Activated CD4-positive, alpha-beta T cell treated with anti-CD3 and anti-CD28 coated beads, Interleukin-2, amount 10 ng/mL, durations not matched to agents 24 days and 14 days (primary cell): ENCODE results near the gene PIK3R2. TPM values are rescaled to one million over a fixed set of nuclear protein-coding genes. Genes with fewer than 3 reads are reported as not detected.
A peak's percentile ranks its signal among the peaks of the same experiment; 100 is the strongest.
"Not testable (repeated sequence)": the region's sequence is repeated elsewhere in the genome, so short reads cannot be mapped to it uniquely, and the experiment has no call there.

Experiments
- DNase-seq: peaks from one replicate; pipeline ENCODE4 v3.0.0; 2022
- H3K27ac Mint-ChIP-seq: one replicate; pipeline ENCODE4 v1.8.0; 2022; ENCODE audit warnings: mild to moderate bottlenecking, mixed read lengths
- H3K27me3 Mint-ChIP-seq: one replicate; pipeline ENCODE4 v1.8.0; 2022; ENCODE audit warnings: mixed read lengths
- H3K36me3 Mint-ChIP-seq: one replicate; pipeline ENCODE4 v1.8.0; 2022; ENCODE audit warnings: low read depth, mild to moderate bottlenecking, mixed read lengths
- H3K4me1 Mint-ChIP-seq: one replicate; pipeline ENCODE4 v1.8.0; 2021; ENCODE audit warnings: mixed read lengths
- H3K4me3 Mint-ChIP-seq: one replicate; pipeline ENCODE4 v1.8.0; 2022; ENCODE audit warnings: mild to moderate bottlenecking, moderate library complexity, mixed read lengths
- H3K9me3 Mint-ChIP-seq: one replicate; pipeline ENCODE4 v1.8.0; 2021; ENCODE audit warnings: mixed read lengths
- intact Hi-C: fragments of 100-400 bp; cut with micrococcal nuclease; formaldehyde crosslinking; loops from one replicate; pipeline ENCODE4 v1.15.1; 2023
- total RNA-seq: library from RNA; stranded (reverse); gene quantifications from 2 replicates; pipeline ENCODE4 v1.2.3, GENCODE V29; 2022

The PIK3R2 gene
- total RNA-seq, 1 donor from 2014 or later: 20.7 TPM

- peaks cover 18% of the 10 kb centered on the region for H3K36me3 Mint-ChIP-seq
- intact Hi-C loops: loop anchor here (5.0 kb wide), 1 partner anchor 215 kb away; the partner anchor contains the start of gene SSBP4
- no peaks in the 10 kb centered on the region for H3K9me3 Mint-ChIP-seq
- H3K4me1 Mint-ChIP-seq: peaks cover 23% of the 10 kb centered on the region
- peaks cover 2% of the 10 kb centered on the region for H3K27me3 Mint-ChIP-seq
- DNase-seq: no peak
- no peak overlapping the region for H3K27ac Mint-ChIP-seq
- peak overlapping the region; percentile 97 for H3K4me3 Mint-ChIP-seq
Observed at GRCh38 chr19:18202397-18202777, 49.4 kb downstream of the PIK3R2 start.

DNA sequence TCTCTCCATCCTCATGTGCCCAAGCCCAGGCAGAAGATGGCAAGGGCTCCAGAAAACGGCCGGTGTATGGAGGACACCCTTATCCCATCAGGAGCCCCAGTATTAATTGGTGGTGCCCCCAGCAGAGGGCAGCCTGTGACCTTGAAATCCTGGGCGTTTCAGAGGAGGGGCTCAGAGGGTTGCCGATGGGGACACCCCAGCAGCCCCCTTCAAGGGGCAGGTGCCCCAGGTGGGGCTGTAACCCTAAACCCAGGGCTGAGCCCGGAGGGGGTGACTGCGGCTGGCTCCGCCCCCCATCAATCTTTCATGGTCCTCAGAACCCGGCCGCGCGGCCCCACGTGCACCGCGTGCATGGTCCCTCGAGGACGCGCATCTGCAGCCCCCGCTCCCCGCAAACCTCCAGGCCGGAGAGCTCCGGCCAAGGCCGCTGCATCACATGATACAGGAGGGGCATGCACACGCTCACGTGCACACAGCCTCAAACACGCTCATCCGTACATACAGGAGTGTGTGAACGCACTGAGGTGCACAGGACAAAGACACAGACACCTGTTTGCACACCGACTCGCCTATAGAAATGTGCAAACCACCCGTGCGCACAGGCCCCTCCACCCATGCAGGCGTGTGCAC, 49.9 kb downstream of the PIK3R2 start:
- Mint-ChIP-seq H3K36me3 (peaks cover 17% of the 10 kb centered on the region), H3K27ac (peak overlapping the region; percentile 87), H3K4me1 (peaks cover 23% of the 10 kb centered on the region), H3K27me3 (peaks cover 2% of the 10 kb centered on the region), H3K4me3 (peak overlapping the region; percentile 97), H3K9me3 (no peaks in the 10 kb centered on the region)
- intact Hi-C loops: loop anchor here (1.0 to 5.0 kb wide), 2 partner anchors 137 to 214 kb away; partner anchors contain the start of genes PGPEP1 and SSBP4
- peak; percentile 78 for DNase-seq

DNA sequence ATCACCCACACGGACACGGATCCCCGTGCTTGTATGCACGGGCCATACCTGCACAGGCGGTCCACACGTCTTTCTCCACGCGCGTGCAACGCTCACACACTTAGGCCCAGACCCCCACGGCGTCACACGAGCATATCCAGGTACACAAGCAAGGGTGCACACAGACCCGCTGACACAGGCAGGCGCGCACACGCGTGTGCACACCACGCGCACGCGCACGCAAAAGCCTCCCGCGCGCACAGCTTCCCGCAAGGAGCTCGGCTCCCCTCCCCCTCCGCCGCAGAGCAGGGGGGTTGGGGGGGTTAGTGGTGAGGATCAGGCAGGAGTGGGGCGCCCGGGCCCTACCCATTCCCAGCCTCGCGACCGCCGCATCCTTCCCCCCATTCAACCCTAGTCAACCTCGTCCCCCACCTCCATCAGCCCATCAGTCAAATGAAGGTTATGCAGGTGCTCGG, 50.5 kb downstream of the PIK3R2 start:
- H3K27ac Mint-ChIP-seq: peak overlapping the region; percentile 87

DNA sequence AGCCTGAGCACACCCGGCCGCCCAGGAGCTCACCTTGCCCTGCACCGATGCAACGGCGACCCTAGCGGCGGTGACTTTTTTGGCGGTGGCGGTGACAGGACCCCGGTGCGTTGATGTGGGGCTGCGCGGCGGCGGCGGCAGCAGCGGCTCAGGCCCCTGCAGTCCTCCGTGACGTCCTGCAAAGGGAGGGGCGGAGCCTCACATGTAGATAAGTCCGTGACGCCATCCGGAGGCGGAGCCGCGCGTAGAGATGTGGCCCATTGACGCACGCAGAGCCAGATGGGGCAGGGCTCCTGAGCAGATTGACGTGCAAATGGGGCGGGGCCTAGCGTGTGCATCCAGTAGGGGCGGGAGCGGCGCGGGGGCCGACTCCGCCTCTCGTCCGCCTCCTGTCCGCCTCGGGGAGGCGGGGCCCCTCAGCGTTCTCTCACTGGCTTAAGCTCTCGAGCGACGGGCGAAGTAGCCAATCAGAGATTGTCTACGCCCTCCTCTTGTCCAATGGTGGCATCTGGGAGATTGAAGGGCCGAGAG, 51.0 kb downstream of the PIK3R2 start, which contains the start of gene RAB3A:
RAB3A (minus strand) TSS at position 180 of the 531 bp plus-strand sequence. CDS start 1,302 bp downstream, outside the sequence.
- peak within 1 kb of the TSS; percentile 95 for H3K27ac Mint-ChIP-seq
- DNase-seq: peak; percentile 100
- peaks cover 3% of the 10 kb centered on the region for H3K27me3 Mint-ChIP-seq
- intact Hi-C loops: loop anchor here (1.0 to 5.0 kb wide), 6 partner anchors 12 to 213 kb away; partner anchors contain the start of genes LSM4, PGPEP1 and SSBP4
- H3K4me3 Mint-ChIP-seq: peak within 1 kb of the TSS; percentile 97
- H3K9me3 Mint-ChIP-seq: no peaks in the 10 kb centered on the region
- peaks cover 10% of the 10 kb centered on the region for H3K36me3 Mint-ChIP-seq
- H3K4me1 Mint-ChIP-seq: peaks cover 21% of the 10 kb centered on the region

More for the DNA sequence above, 50.5 kb downstream of the PIK3R2 start:
- H3K27me3 Mint-ChIP-seq: peaks cover 3% of the 10 kb centered on the region
- no peaks in the 10 kb centered on the region for H3K9me3 Mint-ChIP-seq
- H3K4me3 Mint-ChIP-seq: peak overlapping the region; percentile 97
- H3K4me1 Mint-ChIP-seq: peaks cover 21% of the 10 kb centered on the region
- intact Hi-C loops: loop anchor here (1.0 to 5.0 kb wide), 2 partner anchors 137 to 214 kb away; partner anchors contain the start of genes PGPEP1 and SSBP4
- DNase-seq: peak; percentile 88
- peaks cover 12% of the 10 kb centered on the region for H3K36me3 Mint-ChIP-seq

DNA sequence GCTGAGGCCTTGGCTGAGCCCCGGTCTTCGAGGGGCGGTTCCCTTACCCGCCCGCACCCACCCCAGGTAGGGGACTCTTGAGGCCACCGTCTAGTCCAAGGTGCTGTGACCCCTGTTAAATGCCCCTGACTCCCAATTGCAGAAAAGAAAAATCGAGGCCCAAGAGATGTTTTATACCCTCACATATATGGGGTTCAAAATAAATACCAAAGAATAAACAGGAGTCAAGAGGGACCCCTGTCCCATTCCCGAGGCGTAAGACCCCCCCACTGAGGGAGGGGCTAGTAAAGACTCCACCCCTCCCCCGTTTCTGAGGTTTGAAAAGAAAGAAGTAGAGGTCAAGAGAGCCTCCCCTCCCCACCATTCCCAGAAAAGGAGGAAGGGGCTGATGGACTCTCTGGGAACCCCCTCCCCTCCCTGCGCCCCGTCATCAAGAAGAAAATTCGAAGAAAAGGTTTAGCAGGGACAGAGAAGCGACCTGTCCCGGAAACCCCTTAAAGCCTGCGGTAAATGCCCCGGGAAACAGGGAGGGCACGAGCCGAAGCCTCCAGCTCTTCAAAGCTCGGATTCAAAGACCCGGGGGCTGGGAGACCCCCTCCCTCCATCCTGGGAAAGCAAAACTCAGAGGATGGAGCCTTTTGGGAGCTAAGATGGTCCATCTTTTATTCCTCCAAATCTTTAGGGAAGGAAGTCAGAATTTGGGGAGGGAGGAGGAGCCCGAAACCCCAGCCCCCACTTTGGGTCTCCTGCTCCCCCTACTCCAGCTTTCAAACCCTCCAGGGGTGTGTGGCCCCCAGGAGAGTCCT, 51.6 kb downstream of the PIK3R2 start:
- H3K9me3 Mint-ChIP-seq: no peaks in the 10 kb centered on the region
- peaks cover 3% of the 10 kb centered on the region for H3K27me3 Mint-ChIP-seq
- intact Hi-C loops: loop anchor here (1.0 to 5.0 kb wide), 5 partner anchors 12 to 213 kb away; partner anchors contain the start of genes LSM4 and SSBP4
- peak overlapping the region; percentile 95 for H3K27ac Mint-ChIP-seq
- peak overlapping the region; percentile 84 for H3K4me3 Mint-ChIP-seq
- DNase-seq: peak; percentile 88
- peaks cover 21% of the 10 kb centered on the region for H3K4me1 Mint-ChIP-seq
- H3K36me3 Mint-ChIP-seq: peaks cover 10% of the 10 kb centered on the region

DNA sequence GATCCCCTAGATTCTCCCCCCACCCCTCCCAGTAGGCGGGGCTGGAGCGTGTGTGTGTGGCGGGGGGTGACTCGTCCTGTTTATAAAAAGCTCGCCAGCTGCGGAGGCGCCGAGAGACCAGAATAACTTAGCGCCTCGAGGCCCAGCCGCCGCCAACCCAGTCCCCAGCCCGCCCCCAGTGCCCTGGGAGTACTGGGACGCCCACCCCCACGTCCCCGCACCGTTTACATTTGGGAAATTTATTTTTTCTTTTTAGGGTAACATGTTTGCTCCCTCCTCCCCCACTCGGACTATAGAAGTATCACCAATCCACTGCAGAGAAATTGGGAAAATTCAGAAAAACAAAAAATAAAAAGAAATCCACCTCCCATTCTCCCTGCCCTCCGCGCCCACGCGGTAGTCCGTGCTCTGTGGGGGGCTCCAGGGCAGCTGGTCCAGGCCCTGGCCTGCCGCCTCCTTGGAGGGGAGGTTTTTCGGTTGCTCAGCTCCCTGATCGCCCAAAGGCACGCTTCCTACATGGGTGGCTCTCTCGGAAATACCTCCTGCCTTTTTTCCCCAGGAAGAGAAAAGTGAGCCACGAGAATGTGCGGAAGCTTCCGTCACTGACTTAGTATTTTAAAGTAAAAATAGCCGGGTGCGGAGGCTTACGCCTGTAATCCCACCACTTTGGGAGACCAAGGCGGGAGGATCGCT, 52.4 kb downstream of the PIK3R2 start:
- Mint-ChIP-seq H3K4me1 (peaks cover 21% of the 10 kb centered on the region), H3K36me3 (peaks cover 9% of the 10 kb centered on the region), H3K27ac (peak overlapping the region; percentile 95), H3K4me3 (peak overlapping the region; percentile 84), H3K27me3 (peaks cover 5% of the 10 kb centered on the region), H3K9me3 (no peaks in the 10 kb centered on the region)
- DNase-seq: peak; percentile 87
- intact Hi-C loops: loop anchor here (2.0 kb wide), 2 partner anchors 19 to 73 kb away; no protein-coding TSS in a partner anchor

DNA sequence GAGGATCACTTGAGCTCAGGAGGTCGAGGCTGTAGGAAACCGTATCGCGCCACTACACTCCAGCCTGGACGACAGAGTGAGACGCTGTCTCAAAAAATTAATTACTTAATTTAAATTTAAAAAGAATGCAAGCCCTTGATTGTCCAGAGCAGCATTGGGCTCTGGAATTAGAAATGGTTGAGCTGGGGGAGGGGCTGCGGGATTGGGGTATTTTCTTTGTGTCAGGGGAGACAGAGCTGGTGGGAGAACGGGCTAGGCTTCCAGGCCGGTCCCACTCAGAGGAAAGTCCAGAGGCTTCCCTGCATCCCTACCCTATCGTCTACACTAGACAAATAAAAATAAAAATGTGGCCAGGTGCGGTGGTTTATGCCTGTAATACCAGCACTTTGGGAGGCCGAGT, 53.1 kb downstream of the PIK3R2 start:
- no peak overlapping the region for H3K27ac Mint-ChIP-seq
- peaks cover 21% of the 10 kb centered on the region for H3K4me1 Mint-ChIP-seq
- no peak for DNase-seq
- intact Hi-C loops: no loop called here
- H3K9me3 Mint-ChIP-seq: no peaks in the 10 kb centered on the region
- H3K36me3 Mint-ChIP-seq: peaks cover 8% of the 10 kb centered on the region
- no peak overlapping the region for H3K4me3 Mint-ChIP-seq
- peaks cover 5% of the 10 kb centered on the region for H3K27me3 Mint-ChIP-seq

- DNase-seq: peak; percentile 88
- H3K27ac Mint-ChIP-seq: no peak overlapping the region
- H3K36me3 Mint-ChIP-seq: no peaks in the 10 kb centered on the region
- H3K4me3 Mint-ChIP-seq: no peak overlapping the region
- H3K9me3 Mint-ChIP-seq: no peaks in the 10 kb centered on the region
- intact Hi-C loops: loop anchor here (1.0 kb wide), 1 partner anchor 43 kb away; no protein-coding TSS in a partner anchor
- H3K4me1 Mint-ChIP-seq: peaks cover 6% of the 10 kb centered on the region
- H3K27me3 Mint-ChIP-seq: peaks cover 5% of the 10 kb centered on the region
Observed at GRCh38 chr19:18208098-18208951, 55.4 kb downstream of the PIK3R2 start.

DNA sequence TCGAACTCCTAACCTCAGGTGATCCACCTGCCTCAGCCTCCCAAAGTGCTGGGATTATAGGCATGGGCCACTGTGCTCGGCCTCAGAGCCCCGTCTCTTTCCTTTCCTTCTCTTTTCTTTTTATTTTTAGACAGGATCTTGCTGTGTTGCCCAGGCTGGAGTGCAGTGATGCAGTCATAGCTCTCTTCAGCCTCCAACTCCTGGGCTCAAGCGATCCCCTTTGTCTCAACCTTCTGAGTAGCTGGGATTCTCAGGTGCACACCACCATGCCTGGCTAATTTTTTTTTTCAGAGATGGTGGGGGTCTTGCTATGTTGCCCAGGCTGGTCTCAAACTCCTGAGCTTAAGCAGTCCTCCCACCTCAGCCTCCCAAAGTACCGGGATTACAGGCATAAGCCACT, 56.9 kb downstream of the PIK3R2 start:
- H3K4me1 Mint-ChIP-seq, H3K9me3 Mint-ChIP-seq, H3K36me3 Mint-ChIP-seq, intact Hi-C loops, H3K4me3 Mint-ChIP-seq, H3K27me3 Mint-ChIP-seq, H3K27ac Mint-ChIP-seq, DNase-seq: not testable (repeated sequence)

DNA sequence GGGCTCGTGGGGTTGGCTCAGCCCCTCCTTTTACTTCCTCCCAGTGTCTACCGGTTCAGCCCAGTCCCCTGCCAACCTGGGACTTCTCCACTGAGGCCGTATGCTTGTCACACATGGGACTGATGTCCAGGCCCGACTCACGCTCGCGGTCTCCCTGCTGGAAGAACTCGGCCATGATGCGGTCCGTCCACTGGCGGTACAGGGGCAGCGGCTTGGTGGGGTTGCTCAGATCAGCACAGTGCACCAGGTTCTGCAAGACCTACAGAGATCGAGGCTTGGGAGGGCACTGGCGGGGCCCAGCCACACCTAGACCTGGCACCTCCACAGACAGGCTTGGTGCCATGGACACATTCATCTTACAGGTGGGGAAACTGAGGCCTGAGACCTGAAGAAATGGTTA, 58.7 kb downstream of the PIK3R2 start:
- Mint-ChIP-seq H3K27ac (no peak overlapping the region), H3K4me1 (peaks cover 5% of the 10 kb centered on the region), H3K36me3 (no peaks in the 10 kb centered on the region), H3K4me3 (no peak overlapping the region), H3K27me3 (peaks cover 10% of the 10 kb centered on the region), H3K9me3 (no peaks in the 10 kb centered on the region)
- DNase-seq: no peak
- intact Hi-C loops: no loop called here

- Mint-ChIP-seq H3K27me3 (peaks cover 8% of the 10 kb centered on the region), H3K36me3 (no peaks in the 10 kb centered on the region), H3K9me3 (no peaks in the 10 kb centered on the region), H3K27ac (no peak overlapping the region), H3K4me3 (no peak overlapping the region), H3K4me1 (peaks cover 5% of the 10 kb centered on the region)
- no peak for DNase-seq
- intact Hi-C loops: no loop called here
Observed at GRCh38 chr19:18214779-18215433, 61.9 kb downstream of the PIK3R2 start.

GRCh38 chr19:18216789-18217188, 63.8 kb downstream of the PIK3R2 start:
- intact Hi-C loops: no loop called here
- H3K27ac Mint-ChIP-seq: no peak overlapping the region
- DNase-seq: no peak
- H3K36me3 Mint-ChIP-seq: no peaks in the 10 kb centered on the region
- no peaks in the 10 kb centered on the region for H3K9me3 Mint-ChIP-seq
- peaks cover 7% of the 10 kb centered on the region for H3K4me1 Mint-ChIP-seq
- no peak overlapping the region for H3K4me3 Mint-ChIP-seq
- H3K27me3 Mint-ChIP-seq: peaks cover 15% of the 10 kb centered on the region
